GM12878 (cell line): ENCODE data around the gene TMEM38B. TPM values are rescaled to one million over a fixed set of nuclear protein-coding genes. Genes with fewer than 3 reads are reported as not detected.
"Not testable (repeated sequence)": the region's sequence is repeated elsewhere in the genome, so short reads cannot be mapped to it uniquely, and the experiment has no call there.

Experiments used
- ATAC-seq: fragments of 200-7000 bp; cut with Tn5 transposase; 3 replicates; pipeline ENCODE4 v1.9.1; 2020; ENCODE audit warnings: mild to moderate bottlenecking, moderate library complexity
- BruUV-seq: library from RNA; stranded (reverse); fragments of 400-500 nt; replicated peaks from 2 replicates; lab custom pipeline; 2021; lab: Mats Ljungman, UMichigan
- CTCF ChIA-PET: fragments of 300-600 bp; sonication (Branson Sonifier 250); formaldehyde crosslinking; extraction: SDS; loops from one replicate; lab custom pipeline; 2021; ENCODE audit warnings: inconsistent platforms; lab: Yijun Ruan, JAX
- POLR2A ChIA-PET: fragments of 350-600 bp; formaldehyde crosslinking; extraction: SDS; loops from one replicate; lab custom pipeline; 2021; ENCODE audit warnings: inconsistent platforms; lab: Charles Lee
- RAD21 ChIA-PET: fragments of 300-600 bp; sonication (Branson Sonifier 250); formaldehyde crosslinking; loops from one replicate; lab custom pipeline; 2023; ENCODE audit warnings: antibody characterized with exemption; ENCODE audit not compliant: unreplicated experiment; lab: Charles Lee
- SMC1A ChIA-PET: fragments of 300-600 bp; sonication (Branson Sonifier 250); formaldehyde crosslinking; loops from one replicate; lab custom pipeline; 2023; ENCODE audit not compliant: unreplicated experiment, uncharacterized antibody; lab: Charles Lee
- DNase-seq: peaks from one replicate; pipeline ENCODE4 v3.0.0-alpha.2; 2011; ENCODE audit warnings: low read depth, low spot score
- FAIRE-seq: peaks from 3 replicates; lab custom pipeline; 2011; peaks lifted over from hg19 to GRCh38; lab: Jason Lieb, UNC
- H2AFZ ChIP-seq: 2 replicates; pipeline ENCODE4 v1.6.0; 2011; ENCODE audit warnings: low read depth, low read length, control low read depth; ENCODE audit not compliant: control insufficient read depth
- H3K27ac ChIP-seq: 2 replicates; pipeline ENCODE4 v1.5.1; 2011; ENCODE audit warnings: control low read depth; ENCODE audit not compliant: control insufficient read depth, insufficient read depth
- H3K27me3 ChIP-seq, 2 experiments: replicated peaks in 1 of 2; 2 replicates each; pipeline versions ENCODE4 v1.6.0 to v1.6.1; 2011; ENCODE audit warnings: low read length in 1 of 2; ENCODE audit not compliant: control insufficient read depth in 2 of 2, insufficient read depth in 2 of 2
- H3K36me3 ChIP-seq, 2 experiments: 2 replicates each; pipeline ENCODE4 v1.5.1; 2011; ENCODE audit warnings: low read length in 1 of 2; ENCODE audit not compliant: control insufficient read depth in 2 of 2, insufficient read depth in 2 of 2
- H3K4me1 ChIP-seq: 2 replicates; pipeline ENCODE4 v1.6.1; 2011; ENCODE audit warnings: mild to moderate bottlenecking, low read length, moderate library complexity, mixed read lengths; ENCODE audit not compliant: control insufficient read depth, insufficient read depth
- H3K4me2 ChIP-seq: 2 replicates; pipeline ENCODE4 v1.6.0; 2011; ENCODE audit warnings: control low read depth; ENCODE audit not compliant: control insufficient read depth, insufficient read depth
- H3K4me3 ChIP-seq: fragments of 200-600 bp; sonication (generic); 2 replicates; pipeline ENCODE4 v1.5.1; 2016
- H3K79me2 ChIP-seq: 2 replicates; pipeline ENCODE4 v1.6.0; 2011; ENCODE audit warnings: low read length; ENCODE audit not compliant: control insufficient read depth, insufficient read depth
- H3K9ac ChIP-seq: 2 replicates; pipeline ENCODE4 v1.8.0; 2011; ENCODE audit warnings: low read length, control low read depth, mixed read lengths; ENCODE audit not compliant: control insufficient read depth, insufficient read depth
- H3K9me3 ChIP-seq: replicated peaks from 3 replicates; pipeline ENCODE4 v1.5.1; 2011; ENCODE audit warnings: mild to moderate bottlenecking, low read length; ENCODE audit not compliant: control insufficient read depth, insufficient read depth
- H4K20me1 ChIP-seq: 2 replicates; pipeline ENCODE4 v1.6.0; 2011; ENCODE audit not compliant: control insufficient read depth, insufficient read depth
- BMI1 ChIP-seq: fragments of 450-650 bp; IDR thresholded peaks from 2 replicates; pipeline ENCODE4 v1.6.1; 2016; ENCODE audit warnings: mild to moderate bottlenecking, moderate library complexity, borderline replicate concordance
- NFIC ChIP-seq: IDR thresholded peaks from 2 replicates; pipeline ENCODE4 v1.6.1; 2012; ENCODE audit warnings: low read depth, mild to moderate bottlenecking, inconsistent platforms, low read length, moderate library complexity
- POLR2AphosphoS2 ChIP-seq: IDR thresholded peaks from 2 replicates; pipeline ENCODE4 v1.6.1; 2011; ENCODE audit warnings: low read depth, mild to moderate bottlenecking, low read length, improper control_type of control experiment, moderate library complexity
- RBBP5 ChIP-seq: fragments of 200-600 bp; sonication (generic); conservative IDR thresholded peaks from 2 replicates; pipeline ENCODE4 v1.6.1; 2016
- TCF7 ChIP-seq: IDR thresholded peaks from 2 replicates; pipeline ENCODE4 v1.6.1; 2014; ENCODE audit warnings: antibody characterized with exemption, borderline replicate concordance
- WGBS: methylation state at CpG from one replicate; pipeline ENCODE4 v1.1.6; 2016; ENCODE audit warnings: low lambda C conversion rate; ENCODE audit not compliant: insufficient replicate concordance, insufficient coverage; ENCODE audit errors: missing lambda C conversion rate; 5-methylcytosine and 5-hydroxymethylcytosine counted together
- in situ Hi-C: fragments of 300-500 bp; cut with MboI; formaldehyde crosslinking; loops from 9 replicates; pipeline ENCODE4 v1.14.3; 2018; ENCODE audit warnings: mixed read lengths
- intact Hi-C: fragments of 100-400 bp; cut with micrococcal nuclease; formaldehyde crosslinking; loops from one replicate; pipeline ENCODE4 v1.14.2; 2022; ENCODE audit not compliant: unreplicated experiment
- polyA plus RNA-seq, 11 experiments: library from polyadenylated mRNA; depleted of rRNA in 4 of 11; unstranded in 6 of 11; stranded (reverse) in 5 of 11; fragments of >200 nt; fragmentation: Nextera tagmentation in 4 of 11; fragmentation: Illumina TruSeq in 1 of 11; extraction: Ambion mirVana in 4 of 11; extraction: Trizol in 1 of 11; gene quantifications; 1 replicate in 1 of 11; 2 replicates in 10 of 11; pipeline versions ENCODE4 v1.2.1 to v1.2.3, GENCODE V29; 2011 to 2016; ENCODE audit warnings: inconsistent platforms in 2 of 11, missing spikeins in 2 of 11, low read depth in 1 of 11
- total RNA-seq, 4 experiments: library from RNA; depleted of rRNA in 3 of 4; stranded (reverse); fragments of >200 nt in 3 of 4; fragmentation: Illumina TruSeq in 1 of 4; extraction: Trizol in 1 of 4; gene quantifications; 2 replicates each; pipeline versions ENCODE4 v1.2.1 to v1.2.3, GENCODE V29; 2013 to 2021
- TF ChIP-seq, protein P1 (sequence below): IDR thresholded peaks from 2 replicates; pipeline ENCODE4 v1.6.1; 2011; ENCODE audit warnings: mild to moderate bottlenecking, low read depth, low read length, moderate library complexity; ENCODE audit not compliant: insufficient replicate concordance

Gene TMEM38B
- total and polyA plus RNA-seq, 10 of the 15 experiments (the other 5 are each of a cell fraction or from before 2014, with no cell fraction given) = 8.4 to 22.5 (median 12.7) TPM

GRCh38 chr9:105725370-105725769 lies 31.0 kb downstream of the TMEM38B start:
- no peak overlapping the region for H3K27ac ChIP-seq
- ChIA-PET RAD21 (no interaction called here), CTCF (no interaction called here), SMC1A (no interaction called here), POLR2A (no interaction called here)
- H3K9me3 ChIP-seq = no peaks in the 10 kb centered on the region
- TF ChIP-seq RBBP5 (no peak), BMI1 (no peak), NFIC (no peak), POLR2AphosphoS2 (no peak), TCF7 (no peak)
- TF ChIP-seq, protein P1, sequence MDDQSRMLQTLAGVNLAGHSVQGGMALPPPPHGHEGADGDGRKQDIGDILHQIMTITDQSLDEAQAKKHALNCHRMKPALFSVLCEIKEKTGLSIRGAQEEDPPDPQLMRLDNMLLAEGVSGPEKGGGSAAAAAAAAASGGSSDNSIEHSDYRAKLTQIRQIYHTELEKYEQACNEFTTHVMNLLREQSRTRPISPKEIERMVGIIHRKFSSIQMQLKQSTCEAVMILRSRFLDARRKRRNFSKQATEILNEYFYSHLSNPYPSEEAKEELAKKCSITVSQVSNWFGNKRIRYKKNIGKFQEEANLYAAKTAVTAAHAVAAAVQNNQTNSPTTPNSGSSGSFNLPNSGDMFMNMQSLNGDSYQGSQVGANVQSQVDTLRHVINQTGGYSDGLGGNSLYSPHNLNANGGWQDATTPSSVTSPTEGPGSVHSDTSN = no peak
- H4K20me1 ChIP-seq = no peaks in the 10 kb centered on the region
- no peak overlapping the region for H3K4me3 ChIP-seq
- no peaks in the 10 kb centered on the region; a peak in 2 of 4 replicates for H3K36me3 ChIP-seq
- FAIRE-seq (no peak), DNase-seq (no peak), ATAC-seq (no peak)
- no peak overlapping the region for H3K4me2 ChIP-seq
- no TSS peak for BruUV-seq
- H3K9ac ChIP-seq = no peak overlapping the region
- no peaks in the 10 kb centered on the region for H3K27me3 ChIP-seq
- H2AFZ ChIP-seq = no peak overlapping the region
- intact Hi-C loops = no loop called here
- 93% methylated on average over 2 of the region's 2 CpGs for WGBS
- H3K4me1 ChIP-seq = no peaks in the 10 kb centered on the region
- no peaks in the 10 kb centered on the region for H3K79me2 ChIP-seq
- in situ Hi-C loops = no loop called here

DNA sequence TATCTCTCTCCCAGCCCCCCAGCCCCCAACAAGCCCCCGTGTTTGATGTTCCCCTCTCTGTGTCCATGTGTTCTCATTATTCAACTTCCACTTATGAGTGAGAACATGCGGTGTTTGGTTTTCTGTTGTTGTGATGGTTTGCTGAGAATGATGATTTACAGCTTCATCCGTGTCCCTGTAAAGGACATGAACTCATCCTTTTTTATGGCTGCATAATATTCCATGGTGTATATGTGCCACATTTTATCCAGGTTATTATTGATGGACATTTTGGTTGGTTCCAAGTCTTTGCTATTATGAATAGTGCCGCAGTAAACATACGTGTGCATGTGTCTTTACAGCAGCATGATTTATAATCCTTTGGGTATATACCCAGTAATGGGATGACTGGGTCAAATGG lies 33.9 kb downstream of the TMEM38B start:
- H3K4me3 ChIP-seq, CTCF ChIA-PET, SMC1A ChIA-PET, in situ Hi-C loops, FAIRE-seq, RAD21 ChIA-PET, H3K27ac ChIP-seq, ATAC-seq, H3K4me2 ChIP-seq, H3K36me3 ChIP-seq, intact Hi-C loops, H3K9ac ChIP-seq, H3K79me2 ChIP-seq, H3K27me3 ChIP-seq, H3K4me1 ChIP-seq, H4K20me1 ChIP-seq, DNase-seq, H3K9me3 ChIP-seq, BruUV-seq, H2AFZ ChIP-seq: not testable (repeated sequence)
- POLR2A ChIA-PET = interaction anchor here (0.7 kb wide), 1 partner anchor 152 kb away, joined by 3 read pairs; no protein-coding TSS in a partner anchor
- WGBS = 96% methylated on average over 5 of the region's 5 CpGs

DNA sequence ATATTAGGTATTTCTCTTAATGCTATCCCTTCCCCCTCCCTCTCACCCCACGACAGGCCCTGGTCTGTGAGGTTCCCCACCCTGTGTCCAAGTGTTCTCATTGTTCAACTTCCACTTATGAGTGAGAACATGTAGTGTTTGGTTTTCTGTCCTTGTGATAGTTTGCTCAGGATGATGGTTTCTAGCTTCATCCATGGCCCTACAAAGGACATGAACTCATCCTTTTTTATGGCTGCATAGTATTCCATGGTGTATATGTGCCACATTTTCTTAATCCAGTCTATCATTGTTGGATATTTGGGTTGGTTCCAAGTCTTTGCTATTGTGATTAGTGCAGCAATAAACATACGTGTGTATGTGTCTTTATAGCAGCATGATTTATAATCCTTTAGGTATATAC lies 37.1 kb downstream of the TMEM38B start:
- H4K20me1 ChIP-seq, H3K9ac ChIP-seq, H3K36me3 ChIP-seq, BruUV-seq, RAD21 ChIA-PET, FAIRE-seq, CTCF ChIA-PET, H3K79me2 ChIP-seq, intact Hi-C loops, POLR2A ChIA-PET, H2AFZ ChIP-seq, H3K4me3 ChIP-seq, H3K27ac ChIP-seq, H3K27me3 ChIP-seq, H3K4me2 ChIP-seq, in situ Hi-C loops, DNase-seq, ATAC-seq, H3K9me3 ChIP-seq, H3K4me1 ChIP-seq: not testable (repeated sequence)
- SMC1A ChIA-PET = interaction anchor here (0.9 kb wide), 1 partner anchor 13 kb away, joined by 3 read pairs; no protein-coding TSS in a partner anchor
- WGBS = 100% methylated on average over 2 of the region's 2 CpGs
